Measurements from ENCODE around the gene IL1RAPL1.

GRCh38 chrX:29468911-29469494, 881.8 kb downstream of the IL1RAPL1 start:
- TF ChIP-seq, protein P1, sequence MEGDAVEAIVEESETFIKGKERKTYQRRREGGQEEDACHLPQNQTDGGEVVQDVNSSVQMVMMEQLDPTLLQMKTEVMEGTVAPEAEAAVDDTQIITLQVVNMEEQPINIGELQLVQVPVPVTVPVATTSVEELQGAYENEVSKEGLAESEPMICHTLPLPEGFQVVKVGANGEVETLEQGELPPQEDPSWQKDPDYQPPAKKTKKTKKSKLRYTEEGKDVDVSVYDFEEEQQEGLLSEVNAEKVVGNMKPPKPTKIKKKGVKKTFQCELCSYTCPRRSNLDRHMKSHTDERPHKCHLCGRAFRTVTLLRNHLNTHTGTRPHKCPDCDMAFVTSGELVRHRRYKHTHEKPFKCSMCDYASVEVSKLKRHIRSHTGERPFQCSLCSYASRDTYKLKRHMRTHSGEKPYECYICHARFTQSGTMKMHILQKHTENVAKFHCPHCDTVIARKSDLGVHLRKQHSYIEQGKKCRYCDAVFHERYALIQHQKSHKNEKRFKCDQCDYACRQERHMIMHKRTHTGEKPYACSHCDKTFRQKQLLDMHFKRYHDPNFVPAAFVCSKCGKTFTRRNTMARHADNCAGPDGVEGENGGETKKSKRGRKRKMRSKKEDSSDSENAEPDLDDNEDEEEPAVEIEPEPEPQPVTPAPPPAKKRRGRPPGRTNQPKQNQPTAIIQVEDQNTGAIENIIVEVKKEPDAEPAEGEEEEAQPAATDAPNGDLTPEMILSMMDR (IDR thresholded peaks at IDR 0.05 in 4 of 5, conservative IDR thresholded peaks at IDR 0.05 in 1 of 5) = no peak
- TF ChIP-seq POLR2A (IDR thresholded peaks at IDR 0.05) = no peak

Measured in gastrocnemius medialis (tissue), 4 donors.